Liver (tissue), 9 donors: Measurements from ENCODE around the gene MGAT1. TPM values are rescaled to one million over a fixed set of nuclear protein-coding genes. Genes with fewer than 3 reads are reported as not detected.

Source experiments
- DNase-seq: peaks from one replicate; pipeline ENCODE4 v3.0.0-alpha.2; 2017; ENCODE audit warnings: low spot score
- H3K27ac ChIP-seq, 2 donors: one replicate each; pipeline ENCODE4 v1.7.0; 2013; ENCODE audit warnings: inconsistent platforms in 2 of 2, low read length in 2 of 2, control low read depth in 1 of 2, low read depth in 1 of 2, mild to moderate bottlenecking in 1 of 2
- H3K27me3 ChIP-seq, 4 donors: one replicate each; pipeline versions ENCODE4 v1.6.1 to v1.7.0; 2013; ENCODE audit warnings: low read length in 3 of 4, inconsistent platforms in 1 of 4, mild to moderate bottlenecking in 1 of 4, moderate library complexity in 1 of 4; ENCODE audit not compliant: control insufficient read depth in 4 of 4, insufficient read depth in 4 of 4
- H3K36me3 ChIP-seq, 4 donors: one replicate each; pipeline versions ENCODE4 v1.6.1 to v1.7.0; 2013; ENCODE audit warnings: low read length in 3 of 4, mild to moderate bottlenecking in 3 of 4, low read depth in 1 of 4, moderate library complexity in 1 of 4; ENCODE audit not compliant: control insufficient read depth in 4 of 4, insufficient read depth in 3 of 4
- H3K4me1 ChIP-seq, 4 donors: one replicate each; pipeline versions ENCODE4 v1.6.1 to v1.7.0; 2013; ENCODE audit warnings: low read length in 3 of 4, mild to moderate bottlenecking in 3 of 4, moderate library complexity in 1 of 4; ENCODE audit not compliant: control insufficient read depth in 4 of 4, insufficient read depth in 4 of 4
- H3K4me3 ChIP-seq, 3 donors: one replicate each; pipeline versions ENCODE4 v1.6.1 to v1.7.0; 2013; ENCODE audit warnings: low read length in 3 of 3, control low read depth in 1 of 3, low read depth in 1 of 3, mild to moderate bottlenecking in 1 of 3
- H3K9ac ChIP-seq, 2 donors: one replicate each; pipeline ENCODE4 v1.7.0; 2013; ENCODE audit warnings: low read length in 2 of 2, mild to moderate bottlenecking in 2 of 2, moderate library complexity in 2 of 2, control low read depth in 1 of 2, low read depth in 1 of 2
- H3K9me3 ChIP-seq, 4 donors: one replicate each; pipeline versions ENCODE4 v1.6.1 to v1.7.0; 2013; ENCODE audit warnings: low read length in 3 of 4; ENCODE audit not compliant: control insufficient read depth in 4 of 4
- EGR1 ChIP-seq, 2 donors: IDR thresholded peaks; 2 replicates each; pipeline ENCODE4 v1.6.1; 2016 to 2018; ENCODE audit warnings: antibody characterized with exemption in 2 of 2, low read depth in 2 of 2
- FOXA1 ChIP-seq: IDR thresholded peaks from 2 replicates; pipeline ENCODE4 v1.6.1; 2016; ENCODE audit warnings: antibody characterized with exemption
- FOXA2 ChIP-seq: IDR thresholded peaks from 2 replicates; pipeline ENCODE4 v1.6.1; 2016; ENCODE audit warnings: antibody characterized with exemption
- HNF4A ChIP-seq, 2 donors: conservative IDR thresholded peaks; 2 replicates each; pipeline ENCODE4 v1.6.1; 2016; ENCODE audit warnings: antibody characterized with exemption in 2 of 2, mild to moderate bottlenecking in 2 of 2
- HNF4G ChIP-seq: IDR thresholded peaks from 2 replicates; pipeline ENCODE4 v1.6.1; 2016; ENCODE audit warnings: antibody characterized with exemption
- JUND ChIP-seq, 2 donors: IDR thresholded peaks; 2 replicates each; pipeline ENCODE4 v1.6.1; 2016; ENCODE audit warnings: antibody characterized with exemption in 2 of 2
- NR2F2 ChIP-seq: IDR thresholded peaks from 2 replicates; pipeline ENCODE4 v1.6.1; 2016; ENCODE audit warnings: antibody characterized with exemption
- RAD21 ChIP-seq, 2 donors: IDR thresholded peaks; 2 replicates each; pipeline ENCODE4 v1.6.1; 2016; ENCODE audit warnings: antibody characterized with exemption in 2 of 2, mild to moderate bottlenecking in 2 of 2
- RXRA ChIP-seq, 2 donors: IDR thresholded peaks; 2 replicates each; pipeline ENCODE4 v1.6.1; 2017 to 2018; ENCODE audit warnings: antibody characterized with exemption in 2 of 2, mild to moderate bottlenecking in 1 of 2
- SP1 ChIP-seq: IDR thresholded peaks from 2 replicates; pipeline ENCODE4 v1.6.1; 2018; ENCODE audit warnings: antibody characterized with exemption, mild to moderate bottlenecking
- TAF1 ChIP-seq: conservative IDR thresholded peaks from 2 replicates; pipeline ENCODE4 v1.6.1; 2016; ENCODE audit warnings: antibody characterized with exemption, mild to moderate bottlenecking
- YY1 ChIP-seq: IDR thresholded peaks from 2 replicates; pipeline ENCODE4 v1.6.1; 2016; ENCODE audit warnings: antibody characterized with exemption, mild to moderate bottlenecking
- WGBS: extraction: QIAGEN DNeasy Blood & Tissue Kit; methylation state at CpG from one replicate; pipeline ENCODE4 v1.1.7; 2013; 5-methylcytosine and 5-hydroxymethylcytosine counted together
- polyA plus RNA-seq, 2 donors: library from polyadenylated mRNA; stranded (reverse) in 1 of 2; unstranded in 1 of 2; fragments of 200-250 nt in 1 of 2; fragments of >200 nt in 1 of 2; fragmentation: Nextera tagmentation in 1 of 2; extraction: Ambion mirVana in 1 of 2; gene quantifications; one replicate each; pipeline versions ENCODE4 v1.2.1 to v1.2.3, GENCODE V29; 2013 to 2015
- total RNA-seq, 2 donors: library from RNA; depleted of rRNA; stranded (reverse); fragments of >200 nt; gene quantifications; one replicate each; pipeline ENCODE4 v1.2.3, GENCODE V29; 2014
- TF ChIP-seq, protein P1 (sequence below): fragments of 150-350 bp; IDR thresholded peaks from 2 replicates; pipeline ENCODE4 v1.5.1; 2017; ENCODE audit warnings: improper control_type of control experiment, low read depth, low read length; ENCODE audit not compliant: missing input control
- TF ChIP-seq, protein P2 (sequence below): IDR thresholded peaks from 2 replicates; pipeline ENCODE4 v1.6.1; 2016; ENCODE audit warnings: antibody characterized with exemption
- TF ChIP-seq, protein P3 (sequence below): IDR thresholded peaks from 2 replicates; pipeline ENCODE4 v1.6.1; 2016; ENCODE audit warnings: antibody characterized with exemption, mild to moderate bottlenecking
- donor health status: healthy.
- donor health status: healthy.
- donor health status: healthy.
- donor health status: healthy.
- donor health status: healthy.

Gene MGAT1
- total and polyA plus RNA-seq, 4 donors, result 73.0 to 125 (median 97.7) TPM

DNA sequence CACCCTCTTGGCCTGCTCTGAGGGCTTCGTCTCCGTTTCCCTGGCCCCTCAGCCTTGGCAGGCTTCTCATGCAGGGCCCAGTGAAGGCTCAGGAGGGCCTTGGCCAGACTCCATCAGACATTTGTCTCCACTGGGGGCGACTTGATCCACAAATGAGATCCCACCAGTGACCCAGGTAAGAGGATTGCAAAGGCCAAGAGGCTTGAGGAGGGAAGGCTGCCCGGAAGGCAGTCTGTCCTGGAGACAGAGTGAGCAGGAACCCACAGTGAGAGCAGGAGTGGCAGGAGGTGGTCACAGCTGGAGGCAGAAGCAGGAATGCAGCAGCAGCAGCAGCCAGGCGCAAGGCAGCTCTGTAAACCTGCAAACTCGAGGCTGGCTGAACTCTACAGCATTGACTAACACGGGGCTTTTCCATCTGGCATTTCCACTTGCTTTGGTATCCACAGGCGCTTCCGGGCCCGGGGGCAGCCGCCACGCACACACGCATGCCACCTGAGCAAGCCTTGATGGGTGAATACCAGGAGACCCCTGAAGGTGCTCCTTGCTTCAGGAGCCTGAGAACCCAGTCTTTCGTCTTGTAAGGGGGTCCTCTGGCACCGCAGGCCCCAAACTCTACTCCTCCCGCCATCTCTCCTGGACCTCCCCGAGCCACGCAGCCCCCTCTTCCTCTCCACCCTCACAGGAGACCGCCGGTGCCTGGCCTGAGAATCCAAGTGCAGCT is 14.7 kb downstream of the MGAT1 start:
- Histone ChIP-seq H3K27ac (no peak overlapping the region), H3K9ac (no peak overlapping the region)

DNA sequence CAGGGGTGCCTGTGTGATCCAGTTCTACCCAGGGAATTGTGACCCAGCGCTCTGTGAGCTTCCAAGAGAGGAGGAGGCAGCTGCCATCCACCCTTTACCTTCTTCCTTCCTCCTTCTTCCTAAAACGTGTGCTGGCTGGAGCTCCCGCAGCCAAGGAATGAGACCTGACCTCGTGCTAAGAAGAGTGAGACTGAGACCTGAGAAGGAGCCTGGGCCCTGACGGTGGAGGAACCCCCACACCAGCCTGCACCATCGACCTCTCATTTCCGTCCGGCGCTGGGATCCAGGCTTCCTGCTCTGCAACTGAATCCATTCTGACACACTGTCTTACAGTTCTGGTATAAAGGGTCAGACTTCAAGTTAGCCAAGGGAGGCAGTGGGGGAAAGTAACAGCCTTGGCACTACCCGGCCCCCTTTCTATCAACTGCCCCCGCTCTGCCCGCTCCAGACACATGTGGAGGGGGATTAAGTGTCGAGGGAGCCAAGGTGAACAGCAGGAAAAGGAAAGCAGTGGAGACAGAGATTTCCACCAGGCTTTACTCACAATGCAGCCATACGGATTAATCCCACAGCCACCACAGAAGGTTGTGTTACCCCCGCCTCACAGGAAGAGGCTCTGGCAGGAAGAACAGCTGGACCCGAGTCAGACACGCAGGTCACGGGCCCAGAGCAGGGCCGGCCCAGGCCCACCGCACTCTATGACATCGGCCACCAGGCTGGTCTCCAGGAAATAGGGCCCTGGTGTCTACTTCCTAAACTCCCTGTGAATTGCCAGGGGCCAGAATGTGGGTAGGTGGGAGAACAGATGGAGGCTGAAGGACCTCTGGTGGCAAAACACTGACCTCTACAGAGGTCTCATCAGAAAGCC is 15.8 kb downstream of the MGAT1 start:
- peak; percentile 61 for TF ChIP-seq NR2F2
- no peak for TF ChIP-seq FOXA2
- no peak overlapping the region for H3K9ac ChIP-seq
- WGBS, result 62% methylated on average over 21 of the region's 21 CpGs
- peaks cover 2 to 14% (median 3%) of the 10 kb centered on the region in 4 donors for H3K4me1 ChIP-seq
- peak overlapping the region in 1 of 2 donors; percentile 45 for H3K27ac ChIP-seq
- H3K4me3 ChIP-seq, result no peak overlapping the region
- H3K9me3 ChIP-seq, result no peaks in the 10 kb centered on the region
- peaks cover 9 to 19% (median 14%) of the 10 kb centered on the region in 4 donors for H3K36me3 ChIP-seq
- no peak for DNase-seq
- no peaks in the 10 kb centered on the region for H3K27me3 ChIP-seq

More for the DNA sequence above, 14.7 kb downstream of the MGAT1 start:
- DNase-seq, result no peak
- peaks cover 13 to 30% (median 20%) of the 10 kb centered on the region in 4 donors for H3K36me3 ChIP-seq
- no peaks in the 10 kb centered on the region for H3K27me3 ChIP-seq
- 85% methylated on average over 20 of the region's 20 CpGs for WGBS
- TF ChIP-seq NR2F2 (no peak), FOXA1 (no peak), HNF4A (conservative IDR thresholded peaks at IDR 0.05) (no peak), SP1 (no peak), YY1 (no peak), HNF4G (no peak), RAD21 (IDR thresholded peaks at IDR 0.05) (no peak), EGR1 (IDR thresholded peaks at IDR 0.05; ENCODE audit: low read depth in 2 of 2) (no peak), JUND (IDR thresholded peaks at IDR 0.05) (no peak), RXRA (IDR thresholded peaks at IDR 0.05) (no peak), TAF1 (no peak)
- TF ChIP-seq, protein P1, sequence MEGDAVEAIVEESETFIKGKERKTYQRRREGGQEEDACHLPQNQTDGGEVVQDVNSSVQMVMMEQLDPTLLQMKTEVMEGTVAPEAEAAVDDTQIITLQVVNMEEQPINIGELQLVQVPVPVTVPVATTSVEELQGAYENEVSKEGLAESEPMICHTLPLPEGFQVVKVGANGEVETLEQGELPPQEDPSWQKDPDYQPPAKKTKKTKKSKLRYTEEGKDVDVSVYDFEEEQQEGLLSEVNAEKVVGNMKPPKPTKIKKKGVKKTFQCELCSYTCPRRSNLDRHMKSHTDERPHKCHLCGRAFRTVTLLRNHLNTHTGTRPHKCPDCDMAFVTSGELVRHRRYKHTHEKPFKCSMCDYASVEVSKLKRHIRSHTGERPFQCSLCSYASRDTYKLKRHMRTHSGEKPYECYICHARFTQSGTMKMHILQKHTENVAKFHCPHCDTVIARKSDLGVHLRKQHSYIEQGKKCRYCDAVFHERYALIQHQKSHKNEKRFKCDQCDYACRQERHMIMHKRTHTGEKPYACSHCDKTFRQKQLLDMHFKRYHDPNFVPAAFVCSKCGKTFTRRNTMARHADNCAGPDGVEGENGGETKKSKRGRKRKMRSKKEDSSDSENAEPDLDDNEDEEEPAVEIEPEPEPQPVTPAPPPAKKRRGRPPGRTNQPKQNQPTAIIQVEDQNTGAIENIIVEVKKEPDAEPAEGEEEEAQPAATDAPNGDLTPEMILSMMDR, result no peak
- TF ChIP-seq, protein P2, sequence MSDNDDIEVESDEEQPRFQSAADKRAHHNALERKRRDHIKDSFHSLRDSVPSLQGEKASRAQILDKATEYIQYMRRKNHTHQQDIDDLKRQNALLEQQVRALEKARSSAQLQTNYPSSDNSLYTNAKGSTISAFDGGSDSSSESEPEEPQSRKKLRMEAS, result no peak
- TF ChIP-seq, protein P3, sequence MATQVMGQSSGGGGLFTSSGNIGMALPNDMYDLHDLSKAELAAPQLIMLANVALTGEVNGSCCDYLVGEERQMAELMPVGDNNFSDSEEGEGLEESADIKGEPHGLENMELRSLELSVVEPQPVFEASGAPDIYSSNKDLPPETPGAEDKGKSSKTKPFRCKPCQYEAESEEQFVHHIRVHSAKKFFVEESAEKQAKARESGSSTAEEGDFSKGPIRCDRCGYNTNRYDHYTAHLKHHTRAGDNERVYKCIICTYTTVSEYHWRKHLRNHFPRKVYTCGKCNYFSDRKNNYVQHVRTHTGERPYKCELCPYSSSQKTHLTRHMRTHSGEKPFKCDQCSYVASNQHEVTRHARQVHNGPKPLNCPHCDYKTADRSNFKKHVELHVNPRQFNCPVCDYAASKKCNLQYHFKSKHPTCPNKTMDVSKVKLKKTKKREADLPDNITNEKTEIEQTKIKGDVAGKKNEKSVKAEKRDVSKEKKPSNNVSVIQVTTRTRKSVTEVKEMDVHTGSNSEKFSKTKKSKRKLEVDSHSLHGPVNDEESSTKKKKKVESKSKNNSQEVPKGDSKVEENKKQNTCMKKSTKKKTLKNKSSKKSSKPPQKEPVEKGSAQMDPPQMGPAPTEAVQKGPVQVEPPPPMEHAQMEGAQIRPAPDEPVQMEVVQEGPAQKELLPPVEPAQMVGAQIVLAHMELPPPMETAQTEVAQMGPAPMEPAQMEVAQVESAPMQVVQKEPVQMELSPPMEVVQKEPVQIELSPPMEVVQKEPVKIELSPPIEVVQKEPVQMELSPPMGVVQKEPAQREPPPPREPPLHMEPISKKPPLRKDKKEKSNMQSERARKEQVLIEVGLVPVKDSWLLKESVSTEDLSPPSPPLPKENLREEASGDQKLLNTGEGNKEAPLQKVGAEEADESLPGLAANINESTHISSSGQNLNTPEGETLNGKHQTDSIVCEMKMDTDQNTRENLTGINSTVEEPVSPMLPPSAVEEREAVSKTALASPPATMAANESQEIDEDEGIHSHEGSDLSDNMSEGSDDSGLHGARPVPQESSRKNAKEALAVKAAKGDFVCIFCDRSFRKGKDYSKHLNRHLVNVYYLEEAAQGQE, result no peak
- peaks cover 2 to 14% (median 3%) of the 10 kb centered on the region in 4 donors for H3K4me1 ChIP-seq
- H3K9me3 ChIP-seq, result no peaks in the 10 kb centered on the region
- no peak overlapping the region for H3K4me3 ChIP-seq
